H1 (cell line): ENCODE measurements around the gene ENKUR. TPM values are rescaled to one million over a fixed set of nuclear protein-coding genes. Genes with fewer than 3 reads are reported as not detected.

ENCODE experiments used
- ASH2L ChIP-seq: fragments of 200-600, 300-600 bp; sonication (generic); IDR thresholded peaks from one replicate; pipeline ENCODE4 v1.7.1; 2017; ENCODE audit warnings: low read length
- BACH1 ChIP-seq: IDR thresholded peaks from 2 replicates; pipeline ENCODE4 v1.6.1; 2012; ENCODE audit warnings: low read length, improper control_type of control experiment
- CBX5 ChIP-seq: fragments of 300-800, 300-1000 bp; sonication (generic); IDR thresholded peaks from 2 replicates; pipeline ENCODE4 v1.7.1; 2016; ENCODE audit warnings: antibody characterized with exemption, low read length, low read depth
- CHD2 ChIP-seq: IDR thresholded peaks from 2 replicates; pipeline ENCODE4 v1.6.1; 2012; ENCODE audit warnings: low read length, improper control_type of control experiment
- GABPA ChIP-seq: IDR thresholded peaks from 2 replicates; pipeline ENCODE4 v1.6.1; 2011; ENCODE audit warnings: mild to moderate bottlenecking, low read length, moderate library complexity, borderline replicate concordance; ENCODE audit not compliant: insufficient read depth
- NANOG ChIP-seq: IDR thresholded peaks from 2 replicates; pipeline ENCODE4 v1.6.1; 2011; ENCODE audit warnings: low read length, low read depth, mild to moderate bottlenecking, inconsistent platforms; ENCODE audit not compliant: insufficient read depth, poor library complexity, severe bottlenecking
- RFX5 ChIP-seq: IDR thresholded peaks from 2 replicates; pipeline ENCODE4 v1.6.1; 2011; ENCODE audit warnings: low read depth, low read length, improper control_type of control experiment, borderline replicate concordance
- polyA plus RNA-seq, 7 experiments: library from polyadenylated mRNA; depleted of rRNA in 3 of 7; stranded (reverse) in 5 of 7; unstranded in 2 of 7; fragments of >200 nt in 5 of 7; fragments of 200-250 nt in 2 of 7; gene quantifications; 1 replicate in 5 of 7; 2 replicates in 1 of 7; 4 replicates in 1 of 7; pipeline versions ENCODE4 v1.2.1 to v1.2.3, GENCODE V29; 2011 to 2013; ENCODE audit warnings: missing spikeins in 2 of 7, mixed read lengths in 2 of 7
- total RNA-seq: library from RNA; stranded (reverse); fragmentation: NEBNext Ultra II Directional; extraction: Animal tissue kit (Norgen Biotek cat#: 25700); gene quantifications from 2 replicates; pipeline ENCODE4 v1.2.1, GENCODE V29; 2021

ENKUR gene
- total and polyA plus RNA-seq, 2 of the 8 experiments (the other 6 are each of a cell fraction or from before 2014, with no cell fraction given) = not detected

GRCh38 chr10:25063157-25063556, 47.2 kb upstream of the ENKUR start (continued):
- no peak for TF ChIP-seq GABPA
- no peak for TF ChIP-seq RFX5
- no peak for TF ChIP-seq CBX5
- no peak for TF ChIP-seq CHD2
- no peak for TF ChIP-seq BACH1
- TF ChIP-seq ASH2L = no peak
- TF ChIP-seq NANOG = no peak
